Psoas muscle (tissue), 8 donors: Measurements from ENCODE around the gene UTP18. TPM values are rescaled to one million over a fixed set of nuclear protein-coding genes. Genes with fewer than 3 reads are reported as not detected.
"Not testable (repeated sequence)": the region's sequence is repeated elsewhere in the genome, so short reads cannot be mapped to it uniquely, and the experiment has no call there.

Experiments used
- ATAC-seq, 4 donors: fragments of 200-7000 bp; cut with Tn5 transposase; one replicate each; pipeline ENCODE4 v1.9.1; 2020; ENCODE audit warnings: moderate library complexity in 3 of 4, mild to moderate bottlenecking in 2 of 4
- DNase-seq, 2 donors: peaks; one replicate each; pipeline ENCODE4 v3.0.0-alpha.2; 2020
- H3K27ac ChIP-seq: fragments of 200-600 bp; one replicate; pipeline ENCODE4 v1.8.0; 2022
- H3K27me3 ChIP-seq, 3 donors: fragments of 200-600 bp in 1 of 3; one replicate each; pipeline versions ENCODE4 v1.6.1 to v1.8.0; 2013 to 2022; ENCODE audit warnings: low read length in 2 of 3, mild to moderate bottlenecking in 2 of 3, moderate library complexity in 1 of 3; ENCODE audit not compliant: insufficient read depth in 3 of 3
- H3K36me3 ChIP-seq, 2 donors: fragments of 200-600 bp in 1 of 2; one replicate each; pipeline versions ENCODE4 v1.6.1 to v1.8.0; 2013 to 2022; ENCODE audit warnings: low read depth in 1 of 2, mild to moderate bottlenecking in 1 of 2, moderate library complexity in 1 of 2; ENCODE audit not compliant: insufficient read depth in 1 of 2
- H3K4me1 ChIP-seq: fragments of 200-600 bp; one replicate; pipeline ENCODE4 v1.8.0; 2022
- H3K4me3 ChIP-seq: fragments of 200-600 bp; one replicate; pipeline ENCODE4 v1.8.0; 2022; ENCODE audit warnings: mild to moderate bottlenecking
- H3K9me3 ChIP-seq: fragments of 200-600 bp; one replicate; pipeline ENCODE4 v1.8.0; 2022
- CTCF ChIP-seq: fragments of 200-600 bp; IDR thresholded peaks from one replicate; pipeline ENCODE4 v1.8.0; 2022; ENCODE audit warnings: antibody characterized with exemption
- WGBS, 3 donors: extraction: QIAGEN DNeasy Blood & Tissue Kit; methylation state at CpG; one replicate each; pipeline versions ENCODE4 v1.1.6 to v1.1.7; 2013; 5-methylcytosine and 5-hydroxymethylcytosine counted together
- intact Hi-C, 2 donors: fragments of 100-400 bp; cut with DNase I; formaldehyde crosslinking; loops; one replicate each; pipeline versions ENCODE4 v1.11.0 to v1.14.2; 2022
- polyA plus RNA-seq, 3 donors: library from polyadenylated mRNA; stranded (reverse); fragments of 200-250 nt; gene quantifications; one replicate each; pipeline ENCODE4 v1.2.3, GENCODE V29; 2013
- total RNA-seq, 4 donors: library from RNA; stranded (reverse); fragmentation: NEBNext Ultra II Directional in 2 of 4; extraction: Animal tissue kit (Norgen Biotek cat#: 25700) in 2 of 4; gene quantifications; one replicate each; pipeline versions ENCODE4 v1.2.1 to v1.2.4, GENCODE V29; 2021 to 2023
- donor health status: healthy with polysubstance abuse.
- donor health status: DM: no; HTN: no; CAD: no; lungs with moderate emphysema.
- donor health status: Bipolar disorder and iron deficiency.
- donor health status: healthy.
- donor health status: DM: yes; HTN: yes; CAD: no.
- donor health status: DM: no; HTN: no; CAD: no.
- donor health status: DM: no; HTN: no; CAD: no.
- donor health status: DM: yes; HTN: yes; CAD: no.

The UTP18 gene
- total and polyA plus RNA-seq, 7 donors: 13.1 to 32.5 (median 22.3) TPM

GRCh38 chr17:51275381-51275780 lies 15.0 kb downstream of the UTP18 start:
- no peaks in the 10 kb centered on the region for H3K27me3 ChIP-seq
- 93 to 100% (median 97%) methylated on average over 1 of the region's 1 CpG for WGBS, 3 donors
- no peak for DNase-seq
- no peaks in the 10 kb centered on the region for H3K9me3 ChIP-seq
- intact Hi-C loops: no loop called here
- ATAC-seq: no peak
- no peak for TF ChIP-seq CTCF
- H3K36me3 ChIP-seq: peaks cover 5 to 97% of the 10 kb centered on the region in 2 donors
- H3K4me1 ChIP-seq: no peaks in the 10 kb centered on the region
- H3K27ac ChIP-seq: no peak overlapping the region
- H3K4me3 ChIP-seq: no peak overlapping the region

GRCh38 chr17:51279183-51279582 lies 18.8 kb downstream of the UTP18 start:
- TF ChIP-seq CTCF: no peak
- Histone ChIP-seq H3K27me3 (no peaks in the 10 kb centered on the region), H3K4me3 (no peak overlapping the region), H3K9me3 (no peaks in the 10 kb centered on the region), H3K36me3 (peaks cover 5 to 97% of the 10 kb centered on the region in 2 donors), H3K27ac (no peak overlapping the region), H3K4me1 (no peaks in the 10 kb centered on the region)
- ATAC-seq (no peak), DNase-seq (no peak)
- intact Hi-C loops: no loop called here

GRCh38 chr17:51287412-51287811 lies 27.1 kb downstream of the UTP18 start:
- no peak overlapping the region for H3K4me3 ChIP-seq
- intact Hi-C loops: no loop called here
- DNase-seq (no peak), ATAC-seq (no peak)
- no peaks in the 10 kb centered on the region for H3K27me3 ChIP-seq
- WGBS, 3 donors: 96 to 98% (median 96%) methylated on average over 1 of the region's 1 CpG
- H3K9me3 ChIP-seq: no peaks in the 10 kb centered on the region
- no peak for TF ChIP-seq CTCF
- no peaks in the 10 kb centered on the region for H3K4me1 ChIP-seq
- H3K36me3 ChIP-seq: peaks cover 0 to 96% of the 10 kb centered on the region in 2 donors
- no peak overlapping the region for H3K27ac ChIP-seq

GRCh38 chr17:51289696-51290111 lies 29.4 kb downstream of the UTP18 start:
- DNase-seq: no peak
- H3K27ac ChIP-seq: no peak overlapping the region
- no peak for TF ChIP-seq CTCF
- no peak for ATAC-seq
- H3K4me3 ChIP-seq: no peak overlapping the region
- intact Hi-C loops: no loop called here
- no peaks in the 10 kb centered on the region for H3K4me1 ChIP-seq
- WGBS, 3 donors: 80 to 87% (median 86%) methylated on average over 2 of the region's 2 CpGs
- peaks cover 0 to 92% of the 10 kb centered on the region in 2 donors for H3K36me3 ChIP-seq
- H3K9me3 ChIP-seq: no peaks in the 10 kb centered on the region
- H3K27me3 ChIP-seq: no peaks in the 10 kb centered on the region

- ATAC-seq, H3K27ac ChIP-seq, H3K9me3 ChIP-seq, H3K4me1 ChIP-seq, H3K27me3 ChIP-seq, H3K4me3 ChIP-seq, DNase-seq, intact Hi-C loops: not testable (repeated sequence)
- 97 to 100% (median 98%) methylated on average over 2 of the region's 2 CpGs for WGBS, 3 donors
- peaks cover 0 to 69% of the 10 kb centered on the region in 2 donors for H3K36me3 ChIP-seq
Measured at GRCh38 chr17:51294338-51294737, 34.0 kb downstream of the UTP18 start.
